ENCODE measurements around the gene ANKRD26.

DNA sequence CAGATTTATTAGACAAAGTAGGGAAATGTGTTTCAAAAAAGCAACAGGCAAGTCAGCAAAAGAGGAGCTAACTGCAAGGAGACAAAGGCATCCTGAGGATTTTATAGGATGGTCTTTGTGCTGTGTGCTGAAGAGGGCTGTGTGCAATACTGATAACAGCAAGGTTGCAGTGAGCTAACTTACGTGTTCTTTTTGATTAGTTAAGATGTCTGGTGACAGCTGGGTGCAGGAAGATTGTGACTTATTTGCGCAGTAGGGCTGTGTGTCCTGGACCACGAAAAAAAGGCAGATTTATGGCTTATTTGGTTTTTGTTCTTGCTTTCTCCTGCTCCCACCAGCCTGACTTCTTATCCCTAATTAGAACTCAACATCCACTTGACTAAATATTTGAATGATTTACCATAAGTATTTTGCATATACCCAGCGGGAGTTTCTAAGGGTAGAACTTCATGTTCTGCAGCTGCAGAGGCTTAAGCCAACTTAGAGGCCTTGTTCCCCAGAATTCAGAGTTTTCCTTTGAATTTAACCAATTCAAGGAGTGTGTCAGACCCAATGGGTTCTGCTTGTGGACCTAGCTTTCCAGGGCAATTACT lies 119.0 kb downstream of the ANKRD26 start:
- TF ChIP-seq POLR2A (IDR thresholded peaks at IDR 0.05) (no peak), CTCF (IDR thresholded peaks at IDR 0.05) (no peak)

Data from heart left ventricle (tissue), 13 donors.